HG02763 (cell line): ENCODE measurements around the gene NDUFB10.

ENCODE experiments used
- ATAC-seq: cut with Tn5 transposase; IDR thresholded peaks from one replicate; pipeline ENCODE4 v1.9.1; 2021; ENCODE audit warnings: mild to moderate bottlenecking, moderate library complexity; ENCODE audit not compliant: unreplicated experiment

The NDUFB10 gene

GRCh38 chr16:1982013-1982433, 22.7 kb downstream of the NDUFB10 start:
- no peak for ATAC-seq

GRCh38 chr16:1982991-1983543, 23.7 kb downstream of the NDUFB10 start:
- ATAC-seq = no peak

DNA sequence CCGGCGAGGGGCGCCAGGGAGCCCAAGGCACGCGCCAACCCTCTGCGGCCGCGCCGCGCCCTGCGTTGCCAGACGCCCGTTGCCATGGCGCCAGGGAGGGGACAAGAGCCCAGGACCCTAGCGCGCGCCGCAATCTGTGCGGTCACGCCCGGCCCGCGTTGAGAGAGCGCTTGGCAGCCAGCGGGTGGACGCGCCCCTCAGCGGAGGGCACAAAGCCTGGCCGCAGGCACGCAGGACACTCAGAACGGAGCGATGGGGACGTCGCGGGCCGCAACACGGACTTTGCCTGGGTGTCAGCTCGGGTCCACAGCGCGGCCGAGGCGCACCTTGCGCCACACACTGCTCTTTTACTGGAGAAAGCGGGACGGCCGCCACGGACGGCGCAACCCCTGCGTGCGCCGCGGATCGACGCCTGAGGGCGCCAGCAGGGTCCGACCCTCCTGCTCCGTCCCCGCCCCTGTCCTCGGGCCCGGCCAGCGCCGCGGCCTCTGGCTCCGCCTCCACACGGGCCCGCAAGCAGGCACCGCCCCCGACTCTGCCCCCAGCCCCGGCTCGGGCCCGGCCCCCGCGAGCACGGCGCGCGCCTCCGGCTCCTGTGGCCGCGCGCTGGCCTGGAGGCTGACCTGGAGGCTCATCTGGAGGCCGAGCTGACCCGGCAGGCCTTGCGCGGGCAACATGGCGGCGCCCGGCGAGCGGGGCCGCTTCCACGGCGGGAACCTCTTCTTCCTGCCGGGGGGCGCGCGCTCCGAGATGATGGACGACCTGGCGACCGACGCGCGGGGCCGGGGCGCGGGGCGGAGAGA, 24.4 kb downstream of the NDUFB10 start, which contains the start of gene GFER:
TSS of gene GFER (plus strand) at position 650 of the 803 bp plus-strand sequence. CDS start at position 676, 26 bp downstream.
- peak; percentile 81 for ATAC-seq

GRCh38 chr16:1984347-1985225, 25.2 kb downstream of the NDUFB10 start:
- ATAC-seq = peak; percentile 3

DNA sequence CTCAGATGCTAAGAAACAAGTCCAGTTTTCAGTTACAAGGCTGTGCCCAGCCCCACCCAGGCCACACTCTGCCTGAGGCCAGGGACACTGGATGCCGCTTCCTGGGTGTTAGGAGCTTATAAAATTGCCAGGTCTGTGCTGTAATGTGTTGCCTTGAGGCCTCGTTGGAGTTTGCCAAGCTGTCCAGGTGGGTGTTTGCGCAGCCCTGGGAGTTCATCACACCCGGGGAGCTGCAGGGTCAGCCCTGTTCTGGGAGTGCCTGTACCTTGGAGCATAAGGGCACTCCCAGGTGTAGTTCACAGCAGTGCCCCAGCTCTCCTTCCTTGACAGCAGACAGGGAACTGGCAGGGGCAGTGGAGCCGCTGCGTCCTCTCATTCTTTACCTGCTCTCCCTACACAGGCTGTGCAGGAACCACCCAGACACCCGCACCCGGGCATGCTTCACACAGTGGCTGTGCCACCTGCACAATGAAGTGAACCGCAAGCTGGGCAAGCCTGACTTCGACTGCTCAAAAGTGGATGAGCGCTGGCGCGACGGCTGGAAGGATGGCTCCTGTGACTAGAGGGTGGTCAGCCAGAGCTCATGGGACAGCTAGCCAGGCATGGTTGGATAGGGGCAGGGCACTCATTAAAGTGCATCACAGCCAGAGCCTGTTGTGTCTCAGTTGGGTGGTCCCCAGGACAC, 26.3 kb downstream of the NDUFB10 start:
- no peak for ATAC-seq

- ATAC-seq = no peak
These were observed 27.9 kb downstream of the NDUFB10 start for GRCh38 chr16:1987198-1987597.

DNA sequence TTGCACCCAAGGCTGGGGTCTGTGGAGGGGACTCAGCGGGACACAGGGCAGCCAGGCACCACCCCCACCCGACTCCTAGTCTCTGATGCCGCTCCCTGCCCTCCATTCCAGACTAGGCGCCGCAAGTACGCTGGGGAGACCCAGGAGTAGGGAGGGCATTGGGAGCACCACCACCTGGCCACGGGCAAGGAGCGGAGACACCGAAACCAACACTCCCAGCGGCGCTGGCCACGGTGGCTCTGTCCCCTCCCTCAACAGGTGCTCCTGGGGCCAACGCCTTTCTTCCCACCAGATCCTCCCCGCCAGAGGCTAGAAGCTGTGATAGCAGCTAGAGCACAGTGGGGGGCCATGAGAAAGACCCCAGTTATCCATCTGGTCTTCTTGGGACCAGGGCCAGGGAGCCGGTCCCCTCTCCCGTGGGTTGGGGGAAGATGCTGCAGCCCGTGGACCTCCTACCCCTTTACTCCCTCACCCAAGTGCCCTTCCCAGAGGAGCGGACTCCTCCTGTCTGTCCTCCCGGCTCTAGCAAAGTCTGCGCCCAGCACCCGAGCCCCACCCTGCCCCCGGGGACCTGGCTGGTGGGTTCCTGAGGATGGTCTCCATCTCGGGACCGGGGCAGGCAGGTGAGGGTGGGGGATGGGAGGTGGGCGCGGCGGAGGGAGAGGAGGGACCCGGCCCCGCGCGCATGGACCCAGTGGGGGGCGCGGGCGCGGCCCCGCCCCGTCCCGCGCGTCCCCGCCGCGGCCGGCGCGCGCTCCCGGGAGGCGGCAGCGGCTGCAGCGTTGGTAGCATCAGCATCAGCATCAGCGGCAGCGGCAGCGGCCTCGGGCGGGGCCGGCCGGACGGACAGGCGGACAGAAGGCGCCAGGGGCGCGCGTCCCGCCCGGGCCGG, 30.1 kb downstream of the NDUFB10 start, which contains the start of gene SYNGR3:
TSS of gene SYNGR3 (plus strand) at position 762 of the 892 bp plus-strand sequence. CDS start 133 bp downstream, outside the sequence.
- no peak for ATAC-seq

- no peak for ATAC-seq
These were observed 30.7 kb downstream of the NDUFB10 start for GRCh38 chr16:1990101-1990350.

GRCh38 chr16:1990351-1991134, 31.2 kb downstream of the NDUFB10 start:
- no peak for ATAC-seq

DNA sequence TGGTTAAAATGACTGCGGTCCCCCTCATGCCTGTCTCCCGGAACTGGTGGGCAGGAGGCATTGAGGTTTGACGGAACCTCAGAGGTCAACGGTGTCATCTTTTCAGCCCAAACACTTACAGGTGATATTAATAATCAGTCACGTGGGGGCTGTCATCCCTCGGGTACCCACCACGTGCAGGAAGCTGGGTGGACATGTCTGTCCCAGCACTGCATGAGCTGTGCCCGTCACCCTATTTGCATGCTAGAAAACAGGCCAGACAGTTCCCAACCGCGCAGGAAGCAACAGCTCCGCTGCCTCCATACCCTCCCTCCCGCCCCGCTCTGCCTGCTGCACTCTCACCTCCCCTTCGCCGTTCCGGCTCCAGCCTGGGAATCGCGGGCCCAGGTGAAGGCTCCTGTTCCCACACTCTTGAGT, 31.8 kb downstream of the NDUFB10 start:
- peak; percentile 31 for ATAC-seq

GRCh38 chr16:1991588-1991947, 32.2 kb downstream of the NDUFB10 start:
- no peak for ATAC-seq

GRCh38 chr16:1991948-1992703, 32.8 kb downstream of the NDUFB10 start:
- peak; percentile 49 for ATAC-seq

GRCh38 chr16:1992704-1993317, 33.5 kb downstream of the NDUFB10 start:
- ATAC-seq = no peak

DNA sequence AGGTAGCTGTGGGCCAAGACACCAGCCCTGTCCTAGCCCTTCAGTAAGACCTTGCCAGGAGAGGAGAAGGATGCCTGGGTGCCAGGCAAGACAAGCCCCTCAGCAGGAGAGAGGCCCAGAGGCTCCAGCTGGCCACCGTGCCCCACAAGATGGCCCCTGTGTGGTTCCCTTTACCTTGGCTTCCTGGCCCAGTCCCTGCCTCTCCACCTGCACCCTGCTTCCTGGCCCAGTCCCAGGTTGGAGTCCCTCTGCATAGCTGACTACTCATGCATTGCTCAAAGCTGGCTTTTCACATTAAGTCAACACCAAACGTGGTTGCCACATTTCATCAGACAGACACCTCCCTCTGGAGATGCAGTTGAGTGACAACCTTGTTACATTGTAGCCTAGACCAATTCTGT, 34.4 kb downstream of the NDUFB10 start:
- ATAC-seq = no peak

DNA sequence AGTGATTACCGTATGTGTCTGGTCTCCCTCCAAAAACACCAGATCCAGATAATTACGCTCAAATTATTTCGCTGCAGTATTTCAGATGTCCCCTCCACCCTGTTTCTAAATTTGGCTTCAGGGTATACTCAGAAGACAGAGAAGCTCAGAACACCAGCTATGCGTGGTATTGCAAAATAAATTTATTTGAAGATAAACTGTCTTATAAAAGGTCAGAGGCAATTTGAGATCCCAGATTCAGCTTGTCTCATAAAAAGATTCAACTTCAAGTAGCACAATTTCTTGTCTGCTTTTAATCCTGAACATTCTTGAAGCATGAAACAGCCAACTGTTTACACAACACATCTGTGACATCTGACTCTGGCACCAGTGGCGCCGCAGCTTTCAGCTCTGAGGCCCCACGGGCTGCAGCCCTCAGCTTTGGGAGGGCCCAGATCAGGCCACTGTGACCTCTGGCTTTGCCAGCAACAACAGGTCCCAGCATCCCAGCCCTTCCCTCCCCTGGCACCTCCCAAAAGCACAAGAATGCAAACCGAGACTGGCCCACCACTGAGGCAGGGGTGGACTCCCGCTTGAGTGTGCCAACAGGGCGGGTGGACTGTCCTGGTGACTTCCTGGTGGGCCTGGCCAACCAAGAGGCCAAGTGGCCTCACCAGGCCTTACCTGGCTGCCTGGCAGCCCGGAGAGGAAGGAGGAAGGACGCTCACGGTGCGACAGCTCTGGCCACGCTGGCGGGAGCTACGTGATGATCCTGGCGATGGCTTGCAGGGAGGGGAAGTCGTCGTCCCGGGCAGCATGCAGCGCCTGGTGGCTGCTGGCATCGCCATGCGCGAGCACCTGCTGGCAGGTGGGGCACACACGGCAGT, 38.4 kb downstream of the NDUFB10 start:
- ATAC-seq = no peak

DNA sequence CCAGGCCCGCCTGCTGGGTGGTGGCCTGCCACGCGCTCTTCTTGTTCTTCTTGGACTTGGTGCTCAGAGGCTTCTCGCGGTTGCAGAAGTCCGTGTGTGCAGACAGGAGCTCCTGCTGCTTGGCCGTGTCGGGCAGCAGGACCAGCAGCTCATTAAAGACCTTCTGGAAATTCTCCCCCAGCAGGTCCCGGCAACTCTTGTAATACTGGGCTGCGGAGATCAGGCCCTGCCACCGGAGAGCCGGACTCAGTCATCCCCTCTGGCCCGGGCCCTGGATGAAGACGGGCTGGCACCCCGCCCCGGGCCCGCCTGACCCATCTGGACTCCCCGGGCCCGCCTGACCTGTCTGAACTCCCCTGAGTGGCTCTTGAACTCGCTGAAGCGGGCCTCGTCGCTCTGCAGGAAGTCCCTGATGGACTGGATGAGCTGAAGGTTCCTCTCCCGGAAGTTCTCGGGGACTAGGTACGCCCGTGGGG, 39.1 kb downstream of the NDUFB10 start:
- no peak for ATAC-seq
